ENCODE results near the gene PGM5. TPM values are rescaled to one million over a fixed set of nuclear protein-coding genes. Genes with fewer than 3 reads are reported as not detected.

Gene PGM5
- polyA plus RNA-seq, 1 donor (not counting 4 experiments of a cell fraction or from before 2014, with no cell fraction given): 0.18 TPM

GRCh38 chr9:68497629-68498028 lies 141.2 kb downstream of the PGM5 start:
- Histone ChIP-seq H3K9ac (ENCODE audit: control insufficient read depth, extremely low read depth, insufficient read depth, low read length) (no peak overlapping the region), H3K79me2 (ENCODE audit: control insufficient read depth, insufficient read depth, low read length) (no peaks in the 10 kb centered on the region), H3K27me3 (ENCODE audit: control insufficient read depth, extremely low read depth, insufficient read depth, low read length) (no peaks in the 10 kb centered on the region), H3K9me3 (ENCODE audit: control insufficient read depth, low read depth, low read length) (no peaks in the 10 kb centered on the region), H3K4me2 (ENCODE audit: control insufficient read depth, extremely low read depth, insufficient read depth, low read depth, low read length) (no peak overlapping the region), H2AFZ (ENCODE audit: control insufficient read depth, low read length) (no peak overlapping the region), H3K27ac (ENCODE audit: control insufficient read depth, insufficient read depth, low read length) (no peak overlapping the region), H3K36me3 (ENCODE audit: control insufficient read depth in 2 of 2, extremely low read depth in 1 of 2, insufficient read depth in 2 of 2, low read length in 2 of 2) (no peaks in the 10 kb centered on the region), H3K4me1 (ENCODE audit: control insufficient read depth, extremely low read depth, insufficient read depth, low read length) (no peaks in the 10 kb centered on the region), H3K9me1 (ENCODE audit: control insufficient read depth, extremely low read depth, insufficient read depth, low read length) (no peaks in the 10 kb centered on the region), H4K20me1 (ENCODE audit: control insufficient read depth, extremely low read depth, insufficient read depth, low read length) (no peaks in the 10 kb centered on the region), H3K4me3 (ENCODE audit: control insufficient read depth in 2 of 3, extremely low read depth in 1 of 3, insufficient read depth in 2 of 3, low read depth in 1 of 3, low read length in 3 of 3) (no peak overlapping the region)
- dilution Hi-C loops (cut with MboI; ENCODE audit: extremely low pct_ligation_motif_present, low sequenced_read_pairs): no loop called here
- DNase-seq (ENCODE audit: low read depth, low spot score) (no peak), FAIRE-seq (no peak)
- TF ChIP-seq CTCF (optimal IDR thresholded peaks at IDR 0.05 in 1 of 3, IDR thresholded peaks at IDR 0.05 in 1 of 3, conservative IDR thresholded peaks at IDR 0.05 in 1 of 3; ENCODE audit: extremely low read depth in 1 of 3, insufficient read depth in 2 of 3, low read length in 3 of 3) (no peak), EZH2 (IDR thresholded peaks at IDR 0.05; ENCODE audit: low read length) (no peak)

- H3K79me2 ChIP-seq (ENCODE audit: control insufficient read depth, insufficient read depth, low read length): no peaks in the 10 kb centered on the region
- no peak overlapping the region for H3K9ac ChIP-seq (ENCODE audit: control insufficient read depth, extremely low read depth, insufficient read depth, low read length)
- no peaks in the 10 kb centered on the region for H3K36me3 ChIP-seq (ENCODE audit: control insufficient read depth in 2 of 2, extremely low read depth in 1 of 2, insufficient read depth in 2 of 2, low read length in 2 of 2)
- H3K27ac ChIP-seq (ENCODE audit: control insufficient read depth, insufficient read depth, low read length): no peak overlapping the region
- FAIRE-seq (no peak), DNase-seq (ENCODE audit: low read depth, low spot score) (no peak)
- H4K20me1 ChIP-seq (ENCODE audit: control insufficient read depth, extremely low read depth, insufficient read depth, low read length): no peaks in the 10 kb centered on the region
- TF ChIP-seq EZH2 (IDR thresholded peaks at IDR 0.05; ENCODE audit: low read length) (no peak), CTCF (optimal IDR thresholded peaks at IDR 0.05 in 1 of 3, IDR thresholded peaks at IDR 0.05 in 1 of 3, conservative IDR thresholded peaks at IDR 0.05 in 1 of 3; ENCODE audit: extremely low read depth in 1 of 3, insufficient read depth in 2 of 3, low read length in 3 of 3) (no peak)
- no peaks in the 10 kb centered on the region for H3K4me1 ChIP-seq (ENCODE audit: control insufficient read depth, extremely low read depth, insufficient read depth, low read length)
- H3K27me3 ChIP-seq (ENCODE audit: control insufficient read depth, extremely low read depth, insufficient read depth, low read length): no peaks in the 10 kb centered on the region
- H3K9me1 ChIP-seq (ENCODE audit: control insufficient read depth, extremely low read depth, insufficient read depth, low read length): no peaks in the 10 kb centered on the region
- no peaks in the 10 kb centered on the region for H3K9me3 ChIP-seq (ENCODE audit: control insufficient read depth, low read depth, low read length)
- no peak overlapping the region for H3K4me3 ChIP-seq (ENCODE audit: control insufficient read depth in 2 of 3, extremely low read depth in 1 of 3, insufficient read depth in 2 of 3, low read depth in 1 of 3, low read length in 3 of 3)
- dilution Hi-C loops (cut with MboI; ENCODE audit: extremely low pct_ligation_motif_present, low sequenced_read_pairs): no loop called here
- H2AFZ ChIP-seq (ENCODE audit: control insufficient read depth, low read length): no peak overlapping the region
- H3K4me2 ChIP-seq (ENCODE audit: control insufficient read depth, extremely low read depth, insufficient read depth, low read depth, low read length): no peak overlapping the region
Measured at GRCh38 chr9:68498816-68499215, 142.4 kb downstream of the PGM5 start.

Measured in keratinocyte (primary cell).